ENCODE measurements around the gene C5. TPM values are rescaled to one million over a fixed set of nuclear protein-coding genes. Genes with fewer than 3 reads are reported as not detected.
A peak's percentile ranks its signal among the peaks of the same experiment; 100 is the strongest.

Gene C5
- total RNA-seq, 1 donor from 2014 or later, result 14.8 TPM

DNA sequence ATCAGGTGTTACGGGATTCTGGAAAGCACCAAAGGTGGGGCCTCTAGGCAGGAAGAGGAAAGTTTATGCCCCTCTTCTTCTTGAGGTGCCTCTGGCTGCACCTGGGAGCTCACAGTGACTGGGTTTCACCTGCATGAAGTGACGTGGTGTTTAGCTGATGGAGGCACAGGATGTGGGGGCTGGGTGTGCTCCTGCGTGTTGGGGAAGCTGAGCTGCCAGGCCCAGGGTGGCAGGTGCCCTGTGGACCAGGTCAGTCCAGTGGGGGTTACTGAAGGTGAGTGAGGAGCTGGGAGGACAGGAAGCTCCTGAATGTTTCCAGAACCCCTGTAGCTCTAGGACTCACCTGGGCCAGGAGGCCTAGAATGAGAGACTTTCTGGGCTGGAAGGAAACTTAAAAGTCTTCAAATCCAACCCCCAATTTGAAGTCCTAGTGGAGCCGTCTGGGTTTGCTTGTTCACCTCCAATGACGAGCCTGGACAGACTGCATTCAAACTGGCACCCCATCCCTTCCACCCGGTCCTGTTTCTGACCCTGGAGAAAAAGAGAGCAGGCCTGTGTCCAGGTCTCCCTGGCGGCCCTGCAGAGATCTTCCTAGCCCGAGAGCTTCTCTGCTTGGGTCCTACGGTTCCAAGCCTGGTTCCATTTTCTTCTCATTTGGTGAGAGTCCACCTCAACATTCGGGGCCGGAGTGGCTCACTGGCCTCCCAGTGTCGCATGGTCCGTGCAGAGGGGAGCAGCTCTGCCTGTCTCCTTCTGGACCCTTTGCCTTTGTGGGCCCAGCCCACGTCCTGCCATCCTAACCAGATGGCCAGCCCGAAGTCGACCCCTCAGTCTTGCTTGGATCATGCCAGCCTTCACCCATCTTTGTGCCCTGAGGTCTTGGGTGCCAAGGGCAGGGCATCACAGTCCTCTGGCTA lies 145.8 kb downstream of the C5 start:
- peak; percentile 18 for ATAC-seq
- intact Hi-C loops (cut with DNase I), result no loop called here
- no peak for DNase-seq (ENCODE audit: low spot score)

GRCh38 chr9:120902569-120903535 lies 147.2 kb downstream of the C5 start:
- DNase-seq (ENCODE audit: low spot score) (no peak), ATAC-seq (no peak)
- intact Hi-C loops (cut with DNase I), result no loop called here

Other genes starting within 250 kb of the C5 start
- 39.0 TPM for gene PSMD5, start 207.4 kb downstream of the C5 start, total RNA-seq
- gene PHF19, start 173.1 kb downstream of the C5 start, total RNA-seq, result 29.3 TPM
- 8.0 TPM for gene TRAF1, start 123.5 kb downstream of the C5 start, total RNA-seq
- 30.8 TPM for gene CNTRL, start 24.7 kb upstream of the C5 start, total RNA-seq
- gene RAB14, start 151.6 kb upstream of the C5 start, total RNA-seq, result 67.7 TPM
- 1,757 TPM for gene GSN, start 217.9 kb upstream of the C5 start, total RNA-seq

Measured in sciatic nerve (tissue), 2 donors.